Measurements from ENCODE around the gene DGKD.

GRCh38 chr2:233447506-233448219 lies 93.4 kb downstream of the DGKD start:
- no peak for TF ChIP-seq CTCF (IDR thresholded peaks at IDR 0.05; ENCODE audit: insufficient read depth, low read depth, low read length)
- TF ChIP-seq EZH2 (IDR thresholded peaks at IDR 0.05; ENCODE audit: insufficient read depth, low read length): no peak
